GDM1 (cell line): ENCODE measurements around the gene NIPSNAP3A.
"Not testable (repeated sequence)": the region's sequence is repeated elsewhere in the genome, so short reads cannot be mapped to it uniquely, and the experiment has no call there.

Experiments used
- DNase-seq: peaks from one replicate; lab custom pipeline; 2025; lab: John Stamatoyannopoulos, UW

Gene NIPSNAP3A

DNA sequence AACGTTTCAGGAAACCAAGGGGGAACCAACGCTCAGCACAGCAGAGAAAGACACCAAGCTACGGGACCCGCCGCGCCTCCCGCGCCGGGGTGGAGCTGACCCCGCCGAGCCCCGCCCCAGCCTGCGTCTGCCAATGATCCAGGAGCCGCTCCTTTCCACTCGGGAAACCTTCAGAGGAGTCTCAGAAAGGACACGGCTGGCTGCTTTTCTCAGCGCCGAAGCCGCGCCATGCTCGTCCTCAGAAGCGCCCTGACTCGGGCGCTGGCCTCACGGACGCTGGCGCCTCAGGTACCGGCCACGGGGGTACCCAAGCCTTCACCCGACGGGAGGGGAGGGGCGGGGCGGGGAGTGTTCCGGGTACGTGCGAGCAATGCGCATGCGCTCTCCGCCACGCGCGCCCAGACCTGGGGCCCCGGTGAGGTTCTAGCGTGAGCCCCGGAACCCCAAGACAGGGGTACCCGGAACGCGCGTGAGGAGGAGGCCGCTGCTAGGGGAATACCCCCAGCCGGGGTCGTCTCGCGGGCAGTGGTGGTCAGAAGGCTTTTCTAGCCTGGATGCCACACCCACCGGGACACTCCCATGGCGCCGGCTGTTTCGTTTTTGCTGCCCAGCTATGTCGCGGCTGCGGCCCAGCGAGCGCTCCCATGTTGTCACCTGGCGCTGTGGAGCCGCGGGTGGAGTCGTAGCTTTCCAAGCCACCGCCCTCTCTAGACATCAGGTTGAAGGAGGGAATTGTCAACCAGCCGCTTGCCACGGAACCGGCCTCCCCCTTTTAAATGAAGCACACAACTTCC is at the start of gene NIPSNAP3A:
NIPSNAP3A (plus strand) TSS at position 119 of the 794 bp plus-strand sequence; CDS start at position 229, 110 bp downstream.
- peak; percentile 88 for DNase-seq

- DNase-seq: no peak
These were observed 47.2 kb upstream of the NIPSNAP3A start for GRCh38 chr9:104700306-104700705.

DNA sequence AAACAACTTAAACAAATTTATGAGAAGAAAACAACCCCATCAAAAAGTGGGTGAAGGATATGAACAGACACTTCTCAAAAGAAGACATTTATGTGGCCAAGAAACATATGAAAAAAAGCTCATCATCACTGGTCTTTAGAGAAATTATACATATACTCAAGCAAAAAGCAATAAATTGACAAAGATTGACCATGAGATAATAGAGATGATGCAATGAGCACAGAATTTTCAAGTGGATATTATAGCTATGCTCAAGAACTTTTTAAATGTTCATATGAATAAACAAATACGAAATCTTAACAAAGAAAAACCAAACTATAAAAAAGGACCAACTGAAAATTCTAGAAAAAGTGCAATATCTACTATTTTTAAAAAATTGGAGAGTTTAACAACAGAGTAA is 38.7 kb upstream of the NIPSNAP3A start:
- DNase-seq: not testable (repeated sequence)

- no peak for DNase-seq
These were observed 35.9 kb upstream of the NIPSNAP3A start for GRCh38 chr9:104711604-104712003.

DNA sequence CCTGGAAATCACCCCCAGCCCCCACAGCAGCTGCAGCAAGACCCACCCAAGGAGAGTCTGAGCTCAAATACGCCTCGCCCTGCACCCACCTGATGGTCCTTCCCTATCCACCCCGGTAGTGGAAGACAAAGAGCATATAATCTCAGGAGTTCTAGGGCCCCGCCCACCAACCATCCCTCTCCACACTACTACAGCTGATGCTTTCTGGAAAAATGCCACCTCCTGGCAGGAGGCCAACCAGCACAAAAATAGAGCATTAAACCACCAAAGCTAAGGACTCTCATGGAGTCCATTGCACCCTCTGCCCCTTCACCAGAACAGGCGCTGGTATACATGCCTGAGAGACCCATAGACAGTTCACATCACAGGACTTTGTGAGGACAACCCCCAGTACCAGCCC is 22.5 kb upstream of the NIPSNAP3A start:
- no peak for DNase-seq

DNA sequence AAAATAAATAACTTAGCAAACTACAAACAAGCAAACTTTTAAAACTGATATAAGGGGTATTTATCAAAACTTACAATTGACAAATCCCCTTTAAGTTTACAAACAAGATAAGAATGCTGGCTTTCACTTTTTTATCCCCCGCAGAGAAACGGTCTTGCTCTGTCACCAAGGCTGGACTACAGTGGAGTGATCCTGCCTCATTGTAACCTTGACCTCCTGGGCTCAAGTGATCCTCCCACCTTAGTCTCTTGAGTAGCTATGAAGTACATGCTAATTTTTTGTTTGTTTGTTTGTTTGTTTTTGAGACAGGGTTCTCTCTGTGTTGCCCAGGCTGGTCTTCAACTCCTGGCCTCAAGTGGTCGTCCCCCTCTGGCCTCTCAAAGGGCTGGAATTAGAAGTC is 9.0 kb upstream of the NIPSNAP3A start:
- no peak for DNase-seq

- no peak for DNase-seq
These were observed 6.9 kb upstream of the NIPSNAP3A start for GRCh38 chr9:104740621-104741020.

DNA sequence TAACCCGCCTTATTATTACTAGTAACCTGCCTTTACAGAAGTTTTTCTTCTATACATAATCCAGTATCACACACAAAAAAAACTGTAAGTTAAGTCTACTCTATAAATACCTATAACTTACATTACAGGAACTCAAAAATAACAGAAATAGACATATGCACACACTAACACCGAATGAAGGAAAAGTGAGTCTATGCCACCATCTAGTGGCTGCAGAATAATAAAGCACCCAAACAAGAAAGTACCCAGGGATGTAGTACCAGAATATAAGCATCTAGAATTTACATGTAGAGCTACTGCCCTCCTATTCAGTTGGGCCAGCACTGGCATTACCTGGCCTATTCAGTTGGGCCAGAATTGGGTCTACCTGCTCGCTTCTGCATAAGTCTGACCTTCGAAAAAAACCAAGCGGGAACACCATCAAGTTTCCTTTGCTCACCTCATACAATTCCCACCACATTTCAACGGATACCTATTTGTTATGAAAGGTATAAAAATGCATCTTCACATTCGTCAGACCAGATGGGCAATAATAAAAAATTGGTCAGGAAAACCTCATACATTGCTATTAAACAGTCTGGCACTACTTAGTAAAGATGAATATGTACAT is 4.0 kb upstream of the NIPSNAP3A start:
- DNase-seq: peak; percentile 38

DNA sequence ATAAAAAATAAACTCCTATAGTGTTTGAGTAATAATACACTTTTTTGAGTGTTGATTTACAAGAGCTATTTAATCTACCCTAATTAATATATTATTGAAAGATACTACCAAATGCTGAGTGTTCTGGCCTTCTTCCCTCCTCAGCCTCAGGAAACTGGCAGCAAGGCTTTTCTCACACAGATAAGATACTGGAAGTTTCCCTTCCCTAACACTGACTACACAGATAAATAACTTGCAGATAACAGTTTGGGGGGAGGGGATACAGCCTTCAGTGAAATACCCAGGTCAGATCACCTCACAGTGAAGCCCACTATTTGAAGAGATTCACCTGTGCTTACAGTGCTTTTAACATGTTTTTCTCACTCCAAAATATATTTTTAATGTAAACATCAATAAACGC is 1.6 kb upstream of the NIPSNAP3A start:
- DNase-seq: no peak

- DNase-seq: no peak
These were observed 1.2 kb upstream of the NIPSNAP3A start for GRCh38 chr9:104746285-104746684.

DNA sequence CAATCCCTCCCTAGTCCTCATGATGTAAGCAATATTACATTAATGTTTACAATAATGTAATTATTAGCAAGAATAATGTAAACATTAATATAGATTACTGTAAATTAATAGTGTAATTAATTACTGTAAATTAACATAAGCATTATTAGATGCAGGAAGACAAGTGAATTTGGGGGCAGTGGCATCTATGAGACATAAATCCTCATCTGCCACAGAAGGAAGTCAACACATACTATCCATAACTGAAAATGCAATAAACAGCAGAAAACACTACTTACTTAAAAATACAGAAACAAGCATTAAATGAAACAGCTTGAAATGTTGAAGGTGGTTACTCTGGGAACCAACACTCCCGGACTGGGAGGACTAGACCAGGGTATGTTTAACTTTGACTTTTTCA is 685 bp upstream of the NIPSNAP3A start:
- no peak for DNase-seq

DNA sequence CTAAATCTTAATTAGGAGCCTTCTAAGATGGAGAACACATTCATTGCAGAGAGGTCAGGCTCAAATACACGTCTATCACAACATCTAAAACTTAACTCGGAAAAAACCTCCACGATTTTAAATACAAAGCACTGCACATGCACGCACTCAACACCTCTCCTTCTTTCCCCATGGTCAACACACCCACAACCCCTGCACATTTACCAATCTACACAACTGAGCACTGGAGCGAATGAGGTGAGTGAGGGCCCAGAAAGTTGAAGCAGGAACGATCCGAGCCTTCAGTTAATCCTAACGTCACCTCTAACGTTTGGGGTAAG is 278 bp upstream of the NIPSNAP3A start:
- no peak for DNase-seq

- no peak for DNase-seq
These were observed 1.0 kb downstream of the NIPSNAP3A start for GRCh38 chr9:104748359-104749031.

GRCh38 chr9:104750185-104750767 is 2.8 kb downstream of the NIPSNAP3A start:
- DNase-seq: no peak

GRCh38 chr9:104758974-104759373 is 11.5 kb downstream of the NIPSNAP3A start:
- no peak for DNase-seq

- no peak for DNase-seq
These were observed 17.7 kb downstream of the NIPSNAP3A start for GRCh38 chr9:104765138-104765537.

GRCh38 chr9:104766025-104766424 is 18.5 kb downstream of the NIPSNAP3A start:
- DNase-seq: no peak

DNA sequence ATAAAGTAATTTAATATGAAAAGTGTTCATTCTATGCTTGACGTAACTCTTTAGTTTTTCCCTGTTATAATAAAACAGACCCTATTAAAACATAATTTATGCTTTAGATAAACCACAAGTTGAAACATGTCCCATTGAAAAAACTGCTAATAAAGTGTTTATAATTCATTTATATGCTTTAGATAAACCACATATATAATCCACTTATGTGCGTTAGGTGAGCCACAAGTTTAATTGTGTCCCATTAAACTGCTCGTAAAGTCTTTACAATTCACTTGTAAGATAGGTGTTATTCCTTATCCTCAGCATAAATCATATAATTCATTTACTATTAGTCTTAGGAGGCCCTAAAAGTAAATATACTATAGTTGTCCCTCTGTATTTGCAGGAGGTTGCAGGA is 20.0 kb downstream of the NIPSNAP3A start:
- no peak for DNase-seq

GRCh38 chr9:104769029-104769428 is 21.5 kb downstream of the NIPSNAP3A start:
- DNase-seq: not testable (repeated sequence)

GRCh38 chr9:104769655-104770054 is 22.2 kb downstream of the NIPSNAP3A start:
- no peak for DNase-seq

DNA sequence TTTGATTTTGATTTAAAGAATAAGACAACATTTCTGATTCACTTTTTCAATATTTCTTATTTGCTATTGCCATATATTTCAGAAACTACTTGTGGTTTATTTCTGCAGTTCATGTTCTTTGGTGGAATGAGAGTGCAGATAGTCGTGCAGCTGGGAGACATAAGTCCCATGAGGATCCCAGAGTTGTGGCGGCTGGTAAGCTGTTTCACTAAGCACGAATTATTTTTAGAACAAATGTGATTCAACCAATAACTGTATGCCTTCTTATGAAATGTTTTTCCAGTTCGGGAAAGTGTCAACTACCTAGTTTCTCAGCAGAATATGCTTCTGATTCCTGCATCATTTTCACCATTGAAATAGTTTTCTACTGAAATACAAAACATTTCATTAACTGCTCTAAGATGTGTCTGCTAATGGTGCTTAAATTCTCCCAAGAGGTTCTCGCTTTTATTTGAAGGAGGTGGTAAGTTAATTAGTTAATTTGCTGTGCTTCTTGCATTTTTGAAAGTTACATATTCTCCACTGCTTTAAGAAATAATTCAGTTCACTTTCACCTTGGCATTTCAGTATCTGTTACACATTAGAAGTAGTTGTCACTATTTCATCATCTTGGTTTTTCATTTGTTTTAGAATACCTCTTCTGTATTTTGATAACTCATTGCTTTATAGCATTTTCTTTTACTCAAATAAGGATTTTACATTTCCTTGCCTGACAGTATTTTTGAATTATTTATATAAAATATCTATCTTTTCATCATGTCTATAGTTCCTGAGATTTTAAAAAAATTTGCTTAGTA is 25.4 kb downstream of the NIPSNAP3A start:
- DNase-seq: no peak

- no peak for DNase-seq
These were observed 26.6 kb downstream of the NIPSNAP3A start for GRCh38 chr9:104774132-104774531.
